GM23338 (cell line): Measurements from ENCODE around the gene AP3M1.

Source experiments
- EZH2 ChIP-seq: fragments of 200-600 bp; sonication (generic); IDR thresholded peaks from one replicate; pipeline ENCODE4 v1.8.0; 2017; ENCODE audit warnings: antibody characterized with exemption, mild to moderate bottlenecking, low read depth; ENCODE audit not compliant: unreplicated experiment
- EZH2phosphoT487 ChIP-seq: fragments of 200-600 bp; sonication (generic); IDR thresholded peaks from one replicate; pipeline ENCODE4 v1.8.1; 2018; ENCODE audit warnings: antibody characterized with exemption; ENCODE audit not compliant: unreplicated experiment
- JUNB ChIP-seq: IDR thresholded peaks from one replicate; pipeline ENCODE4 v1.6.1; 2016; ENCODE audit warnings: antibody characterized with exemption; ENCODE audit not compliant: unreplicated experiment
- POLR2AphosphoS5 ChIP-seq: IDR thresholded peaks from 2 replicates; pipeline ENCODE4 v1.6.1; 2016; ENCODE audit warnings: antibody characterized with exemption, low read depth
- STAT1 ChIP-seq: IDR thresholded peaks from one replicate; pipeline ENCODE4 v1.6.1; 2016; ENCODE audit warnings: antibody characterized with exemption; ENCODE audit not compliant: unreplicated experiment
- TF ChIP-seq, protein P1 (sequence below), 2 experiments: fragments of 200-600 bp in 1 of 2; sonication (generic) in 1 of 2; conservative IDR thresholded peaks; 2 replicates each; pipeline versions ENCODE4 v1.5.1 to v1.6.1; 2016 to 2017; ENCODE audit warnings: antibody characterized with exemption in 2 of 2, low read depth in 2 of 2, mild to moderate bottlenecking in 2 of 2, moderate library complexity in 1 of 2

DNA sequence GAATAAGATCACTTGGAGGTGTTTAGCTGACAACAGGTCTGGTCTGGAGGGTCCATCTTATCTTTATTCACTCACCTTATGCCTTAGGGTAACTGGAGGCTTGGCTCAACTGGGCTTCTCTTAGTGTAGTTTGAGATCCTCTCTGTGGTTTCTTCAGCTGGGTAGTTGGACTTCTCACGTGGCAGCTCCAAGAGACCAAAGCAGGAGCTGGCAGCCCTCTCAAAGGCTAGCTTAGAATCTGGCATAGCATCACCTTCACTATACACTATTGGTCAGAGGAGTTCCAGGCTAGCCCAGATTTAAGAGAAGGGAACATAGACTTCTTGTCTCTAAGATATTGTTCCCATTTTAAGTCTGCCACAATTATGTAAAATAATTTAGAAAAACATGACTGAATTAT, 16.8 kb upstream of the AP3M1 start:
- TF ChIP-seq, protein P1, sequence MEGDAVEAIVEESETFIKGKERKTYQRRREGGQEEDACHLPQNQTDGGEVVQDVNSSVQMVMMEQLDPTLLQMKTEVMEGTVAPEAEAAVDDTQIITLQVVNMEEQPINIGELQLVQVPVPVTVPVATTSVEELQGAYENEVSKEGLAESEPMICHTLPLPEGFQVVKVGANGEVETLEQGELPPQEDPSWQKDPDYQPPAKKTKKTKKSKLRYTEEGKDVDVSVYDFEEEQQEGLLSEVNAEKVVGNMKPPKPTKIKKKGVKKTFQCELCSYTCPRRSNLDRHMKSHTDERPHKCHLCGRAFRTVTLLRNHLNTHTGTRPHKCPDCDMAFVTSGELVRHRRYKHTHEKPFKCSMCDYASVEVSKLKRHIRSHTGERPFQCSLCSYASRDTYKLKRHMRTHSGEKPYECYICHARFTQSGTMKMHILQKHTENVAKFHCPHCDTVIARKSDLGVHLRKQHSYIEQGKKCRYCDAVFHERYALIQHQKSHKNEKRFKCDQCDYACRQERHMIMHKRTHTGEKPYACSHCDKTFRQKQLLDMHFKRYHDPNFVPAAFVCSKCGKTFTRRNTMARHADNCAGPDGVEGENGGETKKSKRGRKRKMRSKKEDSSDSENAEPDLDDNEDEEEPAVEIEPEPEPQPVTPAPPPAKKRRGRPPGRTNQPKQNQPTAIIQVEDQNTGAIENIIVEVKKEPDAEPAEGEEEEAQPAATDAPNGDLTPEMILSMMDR (conservative IDR thresholded peaks at IDR 0.05; ENCODE audit: low read depth in 2 of 2), result no peak
- TF ChIP-seq POLR2AphosphoS5 (no peak), EZH2phosphoT487 (no peak), EZH2 (no peak), JUNB (no peak), STAT1 (no peak)
